ENCODE data around the gene EWSR1.

Gene EWSR1

GRCh38 chr22:29348041-29348440 lies 80.0 kb downstream of the EWSR1 start:
- Histone ChIP-seq H3K27ac (replicated peaks) (no peak overlapping the region), H3K4me3 (replicated peaks; ENCODE audit: insufficient read depth, low read length) (no peak overlapping the region), H3K27me3 (ENCODE audit: insufficient read depth, poor library complexity, severe bottlenecking) (no peaks in the 10 kb centered on the region)
- TF ChIP-seq, protein P1, sequence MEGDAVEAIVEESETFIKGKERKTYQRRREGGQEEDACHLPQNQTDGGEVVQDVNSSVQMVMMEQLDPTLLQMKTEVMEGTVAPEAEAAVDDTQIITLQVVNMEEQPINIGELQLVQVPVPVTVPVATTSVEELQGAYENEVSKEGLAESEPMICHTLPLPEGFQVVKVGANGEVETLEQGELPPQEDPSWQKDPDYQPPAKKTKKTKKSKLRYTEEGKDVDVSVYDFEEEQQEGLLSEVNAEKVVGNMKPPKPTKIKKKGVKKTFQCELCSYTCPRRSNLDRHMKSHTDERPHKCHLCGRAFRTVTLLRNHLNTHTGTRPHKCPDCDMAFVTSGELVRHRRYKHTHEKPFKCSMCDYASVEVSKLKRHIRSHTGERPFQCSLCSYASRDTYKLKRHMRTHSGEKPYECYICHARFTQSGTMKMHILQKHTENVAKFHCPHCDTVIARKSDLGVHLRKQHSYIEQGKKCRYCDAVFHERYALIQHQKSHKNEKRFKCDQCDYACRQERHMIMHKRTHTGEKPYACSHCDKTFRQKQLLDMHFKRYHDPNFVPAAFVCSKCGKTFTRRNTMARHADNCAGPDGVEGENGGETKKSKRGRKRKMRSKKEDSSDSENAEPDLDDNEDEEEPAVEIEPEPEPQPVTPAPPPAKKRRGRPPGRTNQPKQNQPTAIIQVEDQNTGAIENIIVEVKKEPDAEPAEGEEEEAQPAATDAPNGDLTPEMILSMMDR (IDR thresholded peaks at IDR 0.05; ENCODE audit: insufficient read depth, low read length) = no peak
- TF ChIP-seq GABPA (IDR thresholded peaks at IDR 0.05; ENCODE audit: low read depth) = no peak
- TF ChIP-seq, protein P2, sequence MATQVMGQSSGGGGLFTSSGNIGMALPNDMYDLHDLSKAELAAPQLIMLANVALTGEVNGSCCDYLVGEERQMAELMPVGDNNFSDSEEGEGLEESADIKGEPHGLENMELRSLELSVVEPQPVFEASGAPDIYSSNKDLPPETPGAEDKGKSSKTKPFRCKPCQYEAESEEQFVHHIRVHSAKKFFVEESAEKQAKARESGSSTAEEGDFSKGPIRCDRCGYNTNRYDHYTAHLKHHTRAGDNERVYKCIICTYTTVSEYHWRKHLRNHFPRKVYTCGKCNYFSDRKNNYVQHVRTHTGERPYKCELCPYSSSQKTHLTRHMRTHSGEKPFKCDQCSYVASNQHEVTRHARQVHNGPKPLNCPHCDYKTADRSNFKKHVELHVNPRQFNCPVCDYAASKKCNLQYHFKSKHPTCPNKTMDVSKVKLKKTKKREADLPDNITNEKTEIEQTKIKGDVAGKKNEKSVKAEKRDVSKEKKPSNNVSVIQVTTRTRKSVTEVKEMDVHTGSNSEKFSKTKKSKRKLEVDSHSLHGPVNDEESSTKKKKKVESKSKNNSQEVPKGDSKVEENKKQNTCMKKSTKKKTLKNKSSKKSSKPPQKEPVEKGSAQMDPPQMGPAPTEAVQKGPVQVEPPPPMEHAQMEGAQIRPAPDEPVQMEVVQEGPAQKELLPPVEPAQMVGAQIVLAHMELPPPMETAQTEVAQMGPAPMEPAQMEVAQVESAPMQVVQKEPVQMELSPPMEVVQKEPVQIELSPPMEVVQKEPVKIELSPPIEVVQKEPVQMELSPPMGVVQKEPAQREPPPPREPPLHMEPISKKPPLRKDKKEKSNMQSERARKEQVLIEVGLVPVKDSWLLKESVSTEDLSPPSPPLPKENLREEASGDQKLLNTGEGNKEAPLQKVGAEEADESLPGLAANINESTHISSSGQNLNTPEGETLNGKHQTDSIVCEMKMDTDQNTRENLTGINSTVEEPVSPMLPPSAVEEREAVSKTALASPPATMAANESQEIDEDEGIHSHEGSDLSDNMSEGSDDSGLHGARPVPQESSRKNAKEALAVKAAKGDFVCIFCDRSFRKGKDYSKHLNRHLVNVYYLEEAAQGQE (IDR thresholded peaks at IDR 0.05; ENCODE audit: insufficient replicate concordance, low read depth) = no peak
- no peak for TF ChIP-seq SPI1 (IDR thresholded peaks at IDR 0.05; ENCODE audit: borderline replicate concordance, low read depth)
- TF ChIP-seq POLR2AphosphoS5 (IDR thresholded peaks at IDR 0.05; ENCODE audit: low read depth) = no peak
- no peak for DNase-seq (ENCODE audit: low read depth in 1 of 2, low spot score in 1 of 2)

DNA sequence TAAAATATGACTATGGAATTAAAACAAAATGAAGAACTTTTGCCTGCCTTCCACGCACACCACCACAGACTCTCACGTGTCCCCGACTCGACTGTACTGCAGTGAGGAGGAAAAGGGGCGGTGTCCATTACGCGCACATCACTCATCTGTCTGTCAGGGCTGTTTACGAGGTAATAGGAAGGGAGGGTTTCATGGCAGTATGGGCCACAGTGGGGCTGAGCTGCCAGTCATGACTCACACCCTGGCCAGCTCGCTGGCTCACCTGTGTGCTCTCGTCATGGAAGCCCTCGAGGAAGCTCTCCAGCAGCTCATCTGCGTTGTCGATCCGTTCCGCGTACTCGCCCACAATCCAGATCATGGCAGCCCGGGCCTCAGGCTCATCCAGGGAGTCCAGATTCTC lies 80.9 kb downstream of the EWSR1 start:
- no peak for DNase-seq (ENCODE audit: low read depth in 1 of 2, low spot score in 1 of 2)
- TF ChIP-seq GABPA (IDR thresholded peaks at IDR 0.05; ENCODE audit: low read depth) = no peak
- TF ChIP-seq, protein P1 (IDR thresholded peaks at IDR 0.05; ENCODE audit: insufficient read depth, low read length) = no peak
- no peak overlapping the region for H3K27ac ChIP-seq (replicated peaks)
- no peaks in the 10 kb centered on the region for H3K27me3 ChIP-seq (ENCODE audit: insufficient read depth, poor library complexity, severe bottlenecking)
- H3K4me3 ChIP-seq (replicated peaks; ENCODE audit: insufficient read depth, low read length) = no peak overlapping the region

Small RNA genes lying within 50 kb of the gene (microRNA-seq; reads per million reads assigned to microRNA genes)
- 16.6 reads per million, percentile 42 among the genes with 10 or more reads in this experiment for gene MIR3653

Data from HL-60 (cell line).